PC-3 (cell line): ENCODE measurements around the gene CDC34.

Experiments
- EZH2 ChIP-seq: fragments of 300-600 bp; sonication (generic); IDR thresholded peaks from one replicate; pipeline ENCODE4 v1.6.1; 2017; ENCODE audit warnings: antibody characterized with exemption, mild to moderate bottlenecking, low read length; ENCODE audit not compliant: unreplicated experiment
- TF ChIP-seq, protein P1 (sequence below): fragments of 300-600 bp; sonication (generic); conservative IDR thresholded peaks from 2 replicates; pipeline ENCODE4 v1.5.1; 2017; ENCODE audit warnings: antibody characterized with exemption, low read depth, mild to moderate bottlenecking, low read length

DNA sequence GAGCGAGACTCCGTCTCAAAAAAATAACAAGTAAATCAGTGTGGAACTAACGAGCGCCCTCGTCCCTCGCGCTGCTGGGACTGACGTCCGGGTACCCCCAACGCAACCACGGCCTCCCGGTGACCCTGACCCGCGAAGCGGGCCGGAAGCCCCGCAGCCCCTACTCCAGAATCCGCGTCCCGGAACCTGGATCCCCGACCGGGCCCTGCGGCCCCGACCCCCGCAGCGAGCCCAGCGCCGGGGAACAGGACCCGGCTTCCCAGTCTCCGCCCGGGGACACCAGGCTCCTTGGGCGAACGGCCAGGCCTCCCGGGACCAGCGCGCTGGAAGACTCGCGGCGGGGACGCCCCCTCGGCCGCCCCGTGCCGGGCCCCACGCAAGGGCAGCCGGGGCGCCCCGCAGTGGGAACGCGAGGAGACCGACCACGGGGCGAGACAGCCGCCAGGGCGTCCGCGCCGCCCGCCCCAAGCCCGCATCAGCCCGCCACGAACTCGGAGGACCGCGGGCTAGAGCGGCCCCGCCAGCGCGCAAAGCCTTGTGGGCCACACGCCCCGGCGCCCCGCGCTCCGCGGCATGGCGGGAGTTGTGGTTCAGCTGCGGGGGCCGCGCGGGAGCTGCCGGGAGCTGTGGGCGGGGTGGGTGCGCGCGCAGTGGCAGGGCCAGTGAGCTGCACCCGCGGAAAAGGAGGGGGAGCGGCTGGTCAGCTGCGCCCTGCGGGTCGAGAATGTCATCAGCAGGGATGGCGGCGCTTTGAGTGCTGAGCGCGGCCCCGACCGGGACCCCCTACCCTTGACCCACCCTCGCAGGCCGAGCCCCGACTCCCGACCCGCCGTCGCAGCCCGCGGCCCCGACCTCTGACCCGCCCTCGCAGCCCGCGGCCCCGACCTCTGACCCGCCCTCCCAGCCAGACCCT, 42.8 kb upstream of the CDC34 start:
- TF ChIP-seq, protein P1, sequence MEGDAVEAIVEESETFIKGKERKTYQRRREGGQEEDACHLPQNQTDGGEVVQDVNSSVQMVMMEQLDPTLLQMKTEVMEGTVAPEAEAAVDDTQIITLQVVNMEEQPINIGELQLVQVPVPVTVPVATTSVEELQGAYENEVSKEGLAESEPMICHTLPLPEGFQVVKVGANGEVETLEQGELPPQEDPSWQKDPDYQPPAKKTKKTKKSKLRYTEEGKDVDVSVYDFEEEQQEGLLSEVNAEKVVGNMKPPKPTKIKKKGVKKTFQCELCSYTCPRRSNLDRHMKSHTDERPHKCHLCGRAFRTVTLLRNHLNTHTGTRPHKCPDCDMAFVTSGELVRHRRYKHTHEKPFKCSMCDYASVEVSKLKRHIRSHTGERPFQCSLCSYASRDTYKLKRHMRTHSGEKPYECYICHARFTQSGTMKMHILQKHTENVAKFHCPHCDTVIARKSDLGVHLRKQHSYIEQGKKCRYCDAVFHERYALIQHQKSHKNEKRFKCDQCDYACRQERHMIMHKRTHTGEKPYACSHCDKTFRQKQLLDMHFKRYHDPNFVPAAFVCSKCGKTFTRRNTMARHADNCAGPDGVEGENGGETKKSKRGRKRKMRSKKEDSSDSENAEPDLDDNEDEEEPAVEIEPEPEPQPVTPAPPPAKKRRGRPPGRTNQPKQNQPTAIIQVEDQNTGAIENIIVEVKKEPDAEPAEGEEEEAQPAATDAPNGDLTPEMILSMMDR: no peak
- TF ChIP-seq EZH2: no peak
